A549 (cell line): ENCODE measurements around the gene CERS5.

Experiments used
- ESRRA ChIP-seq: fragments of 150-350 bp; IDR thresholded peaks from 2 replicates; pipeline ENCODE4 v1.6.1; 2014; ENCODE audit warnings: mild to moderate bottlenecking, low read length, borderline replicate concordance
- TF ChIP-seq, protein P1 (sequence below): fragments of >200 bp; sonication (Bioruptor Twin); formaldehyde crosslinking; IDR thresholded peaks from 3 replicates; pipeline ENCODE4 v1.5.1; 2016

DNA sequence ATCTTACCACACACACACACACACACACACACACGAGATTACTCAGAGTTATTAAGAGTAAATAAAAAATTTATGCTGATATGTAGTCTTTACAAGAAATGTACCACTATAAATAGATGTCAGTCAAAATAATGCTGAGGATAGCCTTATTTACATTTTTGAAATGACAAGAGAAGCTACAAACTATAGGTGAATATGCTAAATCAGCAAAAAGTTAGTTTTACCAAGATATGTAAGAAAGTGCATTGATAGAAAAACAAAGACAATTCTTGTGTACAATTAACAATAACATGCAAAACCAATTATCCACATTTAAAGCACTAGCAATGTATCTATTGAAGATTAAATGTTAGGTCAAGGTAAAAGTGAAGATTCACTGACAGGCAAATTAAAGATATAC is 46.8 kb upstream of the CERS5 start:
- TF ChIP-seq, protein P1, sequence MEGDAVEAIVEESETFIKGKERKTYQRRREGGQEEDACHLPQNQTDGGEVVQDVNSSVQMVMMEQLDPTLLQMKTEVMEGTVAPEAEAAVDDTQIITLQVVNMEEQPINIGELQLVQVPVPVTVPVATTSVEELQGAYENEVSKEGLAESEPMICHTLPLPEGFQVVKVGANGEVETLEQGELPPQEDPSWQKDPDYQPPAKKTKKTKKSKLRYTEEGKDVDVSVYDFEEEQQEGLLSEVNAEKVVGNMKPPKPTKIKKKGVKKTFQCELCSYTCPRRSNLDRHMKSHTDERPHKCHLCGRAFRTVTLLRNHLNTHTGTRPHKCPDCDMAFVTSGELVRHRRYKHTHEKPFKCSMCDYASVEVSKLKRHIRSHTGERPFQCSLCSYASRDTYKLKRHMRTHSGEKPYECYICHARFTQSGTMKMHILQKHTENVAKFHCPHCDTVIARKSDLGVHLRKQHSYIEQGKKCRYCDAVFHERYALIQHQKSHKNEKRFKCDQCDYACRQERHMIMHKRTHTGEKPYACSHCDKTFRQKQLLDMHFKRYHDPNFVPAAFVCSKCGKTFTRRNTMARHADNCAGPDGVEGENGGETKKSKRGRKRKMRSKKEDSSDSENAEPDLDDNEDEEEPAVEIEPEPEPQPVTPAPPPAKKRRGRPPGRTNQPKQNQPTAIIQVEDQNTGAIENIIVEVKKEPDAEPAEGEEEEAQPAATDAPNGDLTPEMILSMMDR: no peak
- TF ChIP-seq ESRRA: no peak
